Endothelial cell of umbilical vein (primary cell): ENCODE data around the gene TSPYL2. TPM values are rescaled to one million over a fixed set of nuclear protein-coding genes. Genes with fewer than 3 reads are reported as not detected.

Experiments
- BruUV-seq: library from RNA; stranded (reverse); fragments of 400-500 nt; replicated peaks from 2 replicates; lab custom pipeline; 2021; lab: Mats Ljungman, UMichigan
- CTCF ChIA-PET: fragments of 300-600, 350-600 bp; sonication (Branson Sonifier 250); formaldehyde crosslinking; loops from one replicate; lab custom pipeline; 2021; ENCODE audit warnings: antibody characterized with exemption, inconsistent platforms; lab: Charles Lee
- POLR2A ChIA-PET: fragments of 300-600, 350-600 bp; sonication (Branson Sonifier 250); formaldehyde crosslinking; loops from one replicate; lab custom pipeline; 2021; ENCODE audit warnings: antibody characterized with exemption, inconsistent platforms; lab: Charles Lee
- DNase-seq: peaks from one replicate; pipeline ENCODE4 v3.0.0-alpha.2; 2011; ENCODE audit warnings: low read depth, low spot score
- FAIRE-seq: peaks from 2 replicates; lab custom pipeline; 2011; peaks lifted over from hg19 to GRCh38; lab: Jason Lieb, UNC
- H2AFZ ChIP-seq: 2 replicates; pipeline ENCODE4 v1.6.0; 2012; ENCODE audit warnings: low read depth, low read length, control low read depth, inconsistent platforms
- H3K27ac ChIP-seq: 2 replicates; pipeline ENCODE4 v1.5.1; 2011; ENCODE audit warnings: low read depth, mild to moderate bottlenecking, control low read depth, low read length, moderate library complexity; ENCODE audit not compliant: insufficient read depth
- H3K27me3 ChIP-seq, 2 experiments: 2 replicates each; pipeline versions ENCODE4 v1.6.0 to v1.6.1; 2011; ENCODE audit warnings: low read length in 2 of 2, mixed read lengths in 1 of 2; ENCODE audit not compliant: control insufficient read depth in 2 of 2, insufficient read depth in 2 of 2
- H3K36me3 ChIP-seq, 2 experiments: 2 replicates in 1 of 2; 3 replicates in 1 of 2; pipeline ENCODE4 v1.5.1; 2011; ENCODE audit warnings: low read length in 2 of 2, mild to moderate bottlenecking in 1 of 2, moderate library complexity in 1 of 2; ENCODE audit not compliant: control insufficient read depth in 2 of 2, insufficient read depth in 2 of 2; ENCODE audit errors: extremely low read depth in 1 of 2
- H3K4me1 ChIP-seq: 3 replicates; pipeline ENCODE4 v1.5.1; 2011; ENCODE audit warnings: mild to moderate bottlenecking, low read length; ENCODE audit not compliant: control insufficient read depth, insufficient read depth; ENCODE audit errors: extremely low read depth
- H3K4me2 ChIP-seq: 2 replicates; pipeline ENCODE4 v1.6.1; 2011; ENCODE audit warnings: low read length, control low read depth, mixed read lengths; ENCODE audit not compliant: insufficient read depth
- H3K4me3 ChIP-seq, 3 experiments: fragments of 200-600 bp in 1 of 3; sonication (generic), shearing (Covaris generic) in 1 of 3; replicated peaks in 1 of 3; 2 replicates each; pipeline ENCODE4 v1.5.1; 2011 to 2016; ENCODE audit warnings: control low read depth in 3 of 3, low read length in 3 of 3, mild to moderate bottlenecking in 2 of 3, inconsistent platforms in 1 of 3, low read depth in 1 of 3, moderate library complexity in 1 of 3; ENCODE audit not compliant: insufficient read depth in 1 of 3
- H3K79me2 ChIP-seq: 2 replicates; pipeline ENCODE4 v1.6.0; 2012; ENCODE audit warnings: low read length, inconsistent platforms; ENCODE audit not compliant: control insufficient read depth, insufficient read depth
- H3K9ac ChIP-seq: replicated peaks from 2 replicates; pipeline ENCODE3; 2011; ENCODE audit warnings: low read length, control low read depth; ENCODE audit not compliant: insufficient read depth; ENCODE audit errors: extremely low read depth
- H3K9me1 ChIP-seq: replicated peaks from 3 replicates; pipeline ENCODE4 v1.6.0; 2011; ENCODE audit warnings: mild to moderate bottlenecking, low read length; ENCODE audit not compliant: control insufficient read depth, insufficient read depth; ENCODE audit errors: extremely low read depth
- H3K9me3 ChIP-seq: replicated peaks from 2 replicates; pipeline ENCODE4 v1.5.1; 2012; ENCODE audit warnings: low read length, inconsistent platforms; ENCODE audit not compliant: control insufficient read depth, insufficient read depth
- H4K20me1 ChIP-seq: replicated peaks from 2 replicates; pipeline ENCODE3; 2011; ENCODE audit warnings: mild to moderate bottlenecking, low read length; ENCODE audit not compliant: control insufficient read depth, insufficient read depth; ENCODE audit errors: extremely low read depth
- EZH2 ChIP-seq: IDR thresholded peaks from 2 replicates; pipeline ENCODE4 v1.6.1; 2012; ENCODE audit warnings: borderline replicate concordance, low read depth, mild to moderate bottlenecking, moderate library complexity, low read length, inconsistent platforms; ENCODE audit not compliant: severe bottlenecking
- FOS ChIP-seq: IDR thresholded peaks from 2 replicates; pipeline ENCODE4 v1.6.1; 2011; ENCODE audit warnings: mild to moderate bottlenecking, low read length, moderate library complexity, borderline replicate concordance; ENCODE audit not compliant: insufficient read depth
- GATA2 ChIP-seq: IDR thresholded peaks from 2 replicates; pipeline ENCODE4 v1.7.0; 2011; ENCODE audit warnings: low read depth, mild to moderate bottlenecking, moderate library complexity, mixed read lengths, low read length; ENCODE audit not compliant: insufficient read length, insufficient read depth
- JUN ChIP-seq: IDR thresholded peaks from 2 replicates; pipeline ENCODE4 v1.6.1; 2011; ENCODE audit warnings: borderline replicate concordance, low read depth; ENCODE audit not compliant: insufficient read length, insufficient read depth
- MYC ChIP-seq: IDR thresholded peaks from one replicate; pipeline ENCODE4 v1.6.1; 2011; ENCODE audit warnings: mild to moderate bottlenecking, low read depth, low read length
- POLR2A ChIP-seq: IDR thresholded peaks from 2 replicates; pipeline ENCODE4 v1.6.1; 2012; ENCODE audit warnings: low read depth, mild to moderate bottlenecking, control low read depth, low read length
- POLR2AphosphoS5 ChIP-seq: IDR thresholded peaks from 2 replicates; pipeline ENCODE4 v1.6.1; 2012; ENCODE audit warnings: low read depth, mild to moderate bottlenecking, control low read depth, low read length, moderate library complexity; ENCODE audit not compliant: insufficient read depth
- dilution Hi-C: fragments of 300-500 bp; cut with MboI; formaldehyde crosslinking; loops from one replicate; pipeline ENCODE4 v1.15.0; 2019; ENCODE audit warnings: low sequenced_read_pairs; ENCODE audit not compliant: extremely low pct_ligation_motif_present
- intact Hi-C: fragments of 100-400 bp; cut with micrococcal nuclease; formaldehyde crosslinking; loops from one replicate; pipeline ENCODE4 v1.10.0; 2022
- polyA plus RNA-seq, 4 experiments: library from polyadenylated mRNA; depleted of rRNA in 3 of 4; stranded (reverse) in 3 of 4; unstranded in 1 of 4; fragments of >200 nt; gene quantifications; 2 replicates each; pipeline versions ENCODE4 v1.2.1 to v1.2.3, GENCODE V29; 2011 to 2012; ENCODE audit warnings: missing spikeins in 1 of 4
- total RNA-seq: library from RNA; stranded (reverse); gene quantifications from 2 replicates; pipeline ENCODE4 v1.2.3, GENCODE V29; 2021
- TF ChIP-seq, protein P1 (sequence below): IDR thresholded peaks from 2 replicates; pipeline ENCODE4 v1.6.1; 2011; ENCODE audit not compliant: insufficient read depth, insufficient read length
- TF ChIP-seq, protein P2 (sequence below), 2 donors: IDR thresholded peaks; 1 replicate in 1 of 2; 2 replicates in 1 of 2; pipeline ENCODE4 v1.5.1; 2011; ENCODE audit warnings: low read length in 2 of 2, mild to moderate bottlenecking in 2 of 2, moderate library complexity in 2 of 2, control low read depth in 1 of 2, inconsistent platforms in 1 of 2, low read depth in 1 of 2; ENCODE audit not compliant: insufficient read depth in 1 of 2; ENCODE audit errors: extremely low read depth in 1 of 2

The TSPYL2 gene
- total and polyA plus RNA-seq, 2 donors (not counting 3 experiments of a cell fraction or from before 2014, with no cell fraction given) = 17.3 to 17.8 TPM

DNA sequence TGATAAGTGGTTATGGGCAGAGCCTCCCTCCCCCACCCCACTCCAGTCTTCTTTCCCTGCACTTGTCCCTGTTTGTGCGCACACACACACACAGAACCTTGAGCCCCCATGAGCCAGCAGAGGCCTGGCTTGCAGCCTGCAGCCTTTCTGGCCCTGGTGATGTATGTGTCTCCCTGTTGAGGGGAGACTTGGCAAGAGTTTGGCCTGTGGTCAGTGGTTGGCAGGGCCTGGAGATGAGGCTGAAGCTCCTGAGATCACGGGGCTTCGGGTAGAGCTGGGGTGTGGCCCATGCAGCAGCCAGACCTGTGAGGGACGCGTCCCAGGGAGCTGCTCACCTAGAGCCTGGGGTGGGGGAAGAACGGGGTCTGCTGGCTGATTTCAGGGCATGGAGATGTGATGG, 31.3 kb upstream of the TSPYL2 start:
- dilution Hi-C loops = no loop called here
- Histone ChIP-seq H3K9me3 (no peaks in the 10 kb centered on the region), H2AFZ (no peak overlapping the region), H3K27me3 (no peaks in the 10 kb centered on the region), H3K36me3 (no peaks in the 10 kb centered on the region), H3K27ac (no peak overlapping the region), H3K9ac (no peak overlapping the region), H3K79me2 (peaks cover 60% of the 10 kb centered on the region), H3K4me3 (no peak overlapping the region), H3K9me1 (no peaks in the 10 kb centered on the region), H3K4me1 (peaks cover 17% of the 10 kb centered on the region), H3K4me2 (no peak overlapping the region), H4K20me1 (no peaks in the 10 kb centered on the region)
- no TSS peak for BruUV-seq
- DNase-seq = no peak
- POLR2A ChIA-PET = no interaction called here
- TF ChIP-seq EZH2 = no peak
- TF ChIP-seq JUN = no peak
- no peak for TF ChIP-seq FOS
- TF ChIP-seq POLR2AphosphoS5 = no peak
- no peak for TF ChIP-seq GATA2
- TF ChIP-seq, protein P1, sequence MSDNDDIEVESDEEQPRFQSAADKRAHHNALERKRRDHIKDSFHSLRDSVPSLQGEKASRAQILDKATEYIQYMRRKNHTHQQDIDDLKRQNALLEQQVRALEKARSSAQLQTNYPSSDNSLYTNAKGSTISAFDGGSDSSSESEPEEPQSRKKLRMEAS = no peak
- no peak for TF ChIP-seq MYC
- no peak for TF ChIP-seq POLR2A
- TF ChIP-seq, protein P2, sequence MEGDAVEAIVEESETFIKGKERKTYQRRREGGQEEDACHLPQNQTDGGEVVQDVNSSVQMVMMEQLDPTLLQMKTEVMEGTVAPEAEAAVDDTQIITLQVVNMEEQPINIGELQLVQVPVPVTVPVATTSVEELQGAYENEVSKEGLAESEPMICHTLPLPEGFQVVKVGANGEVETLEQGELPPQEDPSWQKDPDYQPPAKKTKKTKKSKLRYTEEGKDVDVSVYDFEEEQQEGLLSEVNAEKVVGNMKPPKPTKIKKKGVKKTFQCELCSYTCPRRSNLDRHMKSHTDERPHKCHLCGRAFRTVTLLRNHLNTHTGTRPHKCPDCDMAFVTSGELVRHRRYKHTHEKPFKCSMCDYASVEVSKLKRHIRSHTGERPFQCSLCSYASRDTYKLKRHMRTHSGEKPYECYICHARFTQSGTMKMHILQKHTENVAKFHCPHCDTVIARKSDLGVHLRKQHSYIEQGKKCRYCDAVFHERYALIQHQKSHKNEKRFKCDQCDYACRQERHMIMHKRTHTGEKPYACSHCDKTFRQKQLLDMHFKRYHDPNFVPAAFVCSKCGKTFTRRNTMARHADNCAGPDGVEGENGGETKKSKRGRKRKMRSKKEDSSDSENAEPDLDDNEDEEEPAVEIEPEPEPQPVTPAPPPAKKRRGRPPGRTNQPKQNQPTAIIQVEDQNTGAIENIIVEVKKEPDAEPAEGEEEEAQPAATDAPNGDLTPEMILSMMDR (IDR thresholded peaks at IDR 0.05; ENCODE audit: extremely low read depth in 1 of 2, insufficient read depth in 1 of 2, low read depth in 1 of 2, low read length in 2 of 2) = no peak
- no peak for FAIRE-seq
- CTCF ChIA-PET = no interaction called here
- intact Hi-C loops = no loop called here
